ES-I3 (cell line): ENCODE measurements around the gene SLC7A14.

ENCODE experiments used
- H3K36me3 ChIP-seq: 2 replicates; pipeline ENCODE4 v1.6.1; 2013; ENCODE audit warnings: mild to moderate bottlenecking, low read length, control low read depth, moderate library complexity; ENCODE audit not compliant: insufficient read depth
- H3K4me1 ChIP-seq: 2 replicates; pipeline ENCODE4 v1.6.1; 2013; ENCODE audit warnings: mild to moderate bottlenecking, control low read depth, low read length; ENCODE audit not compliant: insufficient read depth
- H3K9ac ChIP-seq: 2 replicates; pipeline ENCODE4 v1.6.1; 2013; ENCODE audit warnings: low read depth, mild to moderate bottlenecking, low read length, moderate library complexity
- H3K9me3 ChIP-seq: 2 replicates; pipeline ENCODE4 v1.6.1; 2013; ENCODE audit warnings: mild to moderate bottlenecking, low read length, moderate library complexity; ENCODE audit not compliant: control insufficient read depth, insufficient read depth

SLC7A14 gene

GRCh38 chr3:170440344-170440743, 145.5 kb downstream of the SLC7A14 start:
- no peaks in the 10 kb centered on the region; the same call in 1 of the 2 replicates for H3K4me1 ChIP-seq
- H3K9ac ChIP-seq: no peak overlapping the region
- no peaks in the 10 kb centered on the region for H3K9me3 ChIP-seq
- H3K36me3 ChIP-seq: no peaks in the 10 kb centered on the region

GRCh38 chr3:170438836-170439235, 147.0 kb downstream of the SLC7A14 start:
- Histone ChIP-seq H3K9me3 (no peaks in the 10 kb centered on the region), H3K36me3 (no peaks in the 10 kb centered on the region), H3K9ac (no peak overlapping the region), H3K4me1 (no peaks in the 10 kb centered on the region; the same call in 1 of the 2 replicates)

- Histone ChIP-seq H3K4me1 (no peaks in the 10 kb centered on the region; the same call in 1 of the 2 replicates), H3K9me3 (no peaks in the 10 kb centered on the region), H3K36me3 (no peaks in the 10 kb centered on the region), H3K9ac (no peak overlapping the region)
These were observed 148.0 kb downstream of the SLC7A14 start for GRCh38 chr3:170437696-170438407.

GRCh38 chr3:170437176-170437575, 148.7 kb downstream of the SLC7A14 start:
- H3K9me3 ChIP-seq: no peaks in the 10 kb centered on the region
- H3K4me1 ChIP-seq: no peaks in the 10 kb centered on the region; the same call in 1 of the 2 replicates
- H3K9ac ChIP-seq: no peak overlapping the region
- no peaks in the 10 kb centered on the region for H3K36me3 ChIP-seq

- H3K9me3 ChIP-seq: no peaks in the 10 kb centered on the region
- H3K4me1 ChIP-seq: no peaks in the 10 kb centered on the region; the same call in 1 of the 2 replicates
- H3K9ac ChIP-seq: no peak overlapping the region
- H3K36me3 ChIP-seq: no peaks in the 10 kb centered on the region
These were observed 149.2 kb downstream of the SLC7A14 start for GRCh38 chr3:170436697-170437096.

- H3K36me3 ChIP-seq: no peaks in the 10 kb centered on the region
- no peaks in the 10 kb centered on the region for H3K9me3 ChIP-seq
- no peaks in the 10 kb centered on the region; the same call in 1 of the 2 replicates for H3K4me1 ChIP-seq
- H3K9ac ChIP-seq: no peak overlapping the region
These were observed 153.5 kb downstream of the SLC7A14 start for GRCh38 chr3:170432416-170432815.

GRCh38 chr3:170431054-170431453, 154.8 kb downstream of the SLC7A14 start:
- H3K9ac ChIP-seq: no peak overlapping the region
- no peaks in the 10 kb centered on the region for H3K36me3 ChIP-seq
- no peaks in the 10 kb centered on the region for H3K9me3 ChIP-seq
- no peaks in the 10 kb centered on the region for H3K4me1 ChIP-seq

GRCh38 chr3:170429050-170429449, 156.8 kb downstream of the SLC7A14 start:
- Histone ChIP-seq H3K4me1 (peaks cover 6% of the 10 kb centered on the region; the same call in 1 of the 2 replicates), H3K9me3 (no peaks in the 10 kb centered on the region), H3K36me3 (no peaks in the 10 kb centered on the region), H3K9ac (no peak overlapping the region)

- H3K9ac ChIP-seq: no peak overlapping the region
- H3K4me1 ChIP-seq: peaks cover 6% of the 10 kb centered on the region; the same call in 1 of the 2 replicates
- H3K36me3 ChIP-seq: no peaks in the 10 kb centered on the region
- H3K9me3 ChIP-seq: no peaks in the 10 kb centered on the region
These were observed 157.8 kb downstream of the SLC7A14 start for GRCh38 chr3:170428095-170428494.

GRCh38 chr3:170426240-170426797, 159.6 kb downstream of the SLC7A14 start:
- H3K9ac ChIP-seq: no peak overlapping the region
- H3K9me3 ChIP-seq: no peaks in the 10 kb centered on the region
- peaks cover 6% of the 10 kb centered on the region; the same call in 1 of the 2 replicates for H3K4me1 ChIP-seq
- no peaks in the 10 kb centered on the region for H3K36me3 ChIP-seq

GRCh38 chr3:170425491-170426239, 160.2 kb downstream of the SLC7A14 start:
- no peaks in the 10 kb centered on the region for H3K9me3 ChIP-seq
- no peak overlapping the region for H3K9ac ChIP-seq
- H3K36me3 ChIP-seq: no peaks in the 10 kb centered on the region
- H3K4me1 ChIP-seq: peaks cover 6% of the 10 kb centered on the region; the same call in 1 of the 2 replicates

GRCh38 chr3:170424879-170425278, 161.0 kb downstream of the SLC7A14 start:
- H3K4me1 ChIP-seq: peaks cover 6% of the 10 kb centered on the region; the same call in 1 of the 2 replicates
- no peak overlapping the region for H3K9ac ChIP-seq
- H3K9me3 ChIP-seq: no peaks in the 10 kb centered on the region
- H3K36me3 ChIP-seq: no peaks in the 10 kb centered on the region

GRCh38 chr3:170423001-170423615, 162.8 kb downstream of the SLC7A14 start:
- Histone ChIP-seq H3K4me1 (peaks cover 6% of the 10 kb centered on the region; the same call in 1 of the 2 replicates), H3K9me3 (no peaks in the 10 kb centered on the region), H3K9ac (no peak overlapping the region), H3K36me3 (no peaks in the 10 kb centered on the region)

- peaks cover 6% of the 10 kb centered on the region; the same call in 1 of the 2 replicates for H3K4me1 ChIP-seq
- H3K9me3 ChIP-seq: no peaks in the 10 kb centered on the region
- H3K36me3 ChIP-seq: no peaks in the 10 kb centered on the region
- H3K9ac ChIP-seq: no peak overlapping the region
These were observed 164.1 kb downstream of the SLC7A14 start for GRCh38 chr3:170421758-170422157.
